ENCODE data around the gene CDH4. TPM values are rescaled to one million over a fixed set of nuclear protein-coding genes. Genes with fewer than 3 reads are reported as not detected.

Gene CDH4
- polyA plus RNA-seq, 1 experiment: 1.5 TPM

- Histone ChIP-seq H3K36me3 (ENCODE audit: control insufficient read depth, insufficient read depth, low read length) (no peaks in the 10 kb centered on the region), H3K27me3 (ENCODE audit: control insufficient read depth, insufficient read depth, low read length) (no peaks in the 10 kb centered on the region), H3K4me3 (ENCODE audit: low read depth, low read length) (no peak overlapping the region)
- TF ChIP-seq CTCF (IDR thresholded peaks at IDR 0.05; ENCODE audit: insufficient read depth, low read depth, low read length): no peak
- CTCF ChIA-PET: interaction anchor here (1.2 kb wide), 1 partner anchor 156 kb away, joined by 3 read pairs; no protein-coding TSS in a partner anchor
- no peak for DNase-seq (ENCODE audit: low read depth)
- POLR2A ChIA-PET: no interaction called here
These were observed 479.5 kb downstream of the CDH4 start for GRCh38 chr20:61731363-61732181.

- CTCF ChIA-PET: interaction anchor here (1.2 kb wide), 1 partner anchor 154 kb away, joined by 3 read pairs; no protein-coding TSS in a partner anchor
- POLR2A ChIA-PET: no interaction called here
- Histone ChIP-seq H3K36me3 (ENCODE audit: control insufficient read depth, insufficient read depth, low read length) (no peaks in the 10 kb centered on the region), H3K27me3 (ENCODE audit: control insufficient read depth, insufficient read depth, low read length) (no peaks in the 10 kb centered on the region), H3K4me3 (ENCODE audit: low read depth, low read length) (no peak overlapping the region)
- no peak for DNase-seq (ENCODE audit: low read depth)
- TF ChIP-seq CTCF (IDR thresholded peaks at IDR 0.05; ENCODE audit: insufficient read depth, low read depth, low read length): no peak
These were observed 480.6 kb downstream of the CDH4 start for GRCh38 chr20:61732511-61733210.

GRCh38 chr20:61733216-61733615, 481.2 kb downstream of the CDH4 start:
- CTCF ChIA-PET: no interaction called here
- H3K27me3 ChIP-seq (ENCODE audit: control insufficient read depth, insufficient read depth, low read length): no peaks in the 10 kb centered on the region
- H3K36me3 ChIP-seq (ENCODE audit: control insufficient read depth, insufficient read depth, low read length): no peaks in the 10 kb centered on the region
- DNase-seq (ENCODE audit: low read depth): no peak
- H3K4me3 ChIP-seq (ENCODE audit: low read depth, low read length): no peak overlapping the region
- TF ChIP-seq CTCF (IDR thresholded peaks at IDR 0.05; ENCODE audit: insufficient read depth, low read depth, low read length): no peak
- POLR2A ChIA-PET: no interaction called here

- no peak for DNase-seq (ENCODE audit: low read depth)
- H3K36me3 ChIP-seq (ENCODE audit: control insufficient read depth, insufficient read depth, low read length): no peaks in the 10 kb centered on the region
- POLR2A ChIA-PET: no interaction called here
- H3K4me3 ChIP-seq (ENCODE audit: low read depth, low read length): no peak overlapping the region
- TF ChIP-seq CTCF (IDR thresholded peaks at IDR 0.05; ENCODE audit: insufficient read depth, low read depth, low read length): no peak
- H3K27me3 ChIP-seq (ENCODE audit: control insufficient read depth, insufficient read depth, low read length): no peaks in the 10 kb centered on the region
- CTCF ChIA-PET: no interaction called here
These were observed 482.1 kb downstream of the CDH4 start for GRCh38 chr20:61733891-61734732.

Measured in BJ (cell line).